HG03565 (cell line): ENCODE results near the gene OR5H6.
"Not testable (repeated sequence)": the region's sequence is repeated elsewhere in the genome, so short reads cannot be mapped to it uniquely, and the experiment has no call there.

Experiments
- ATAC-seq: cut with Tn5 transposase; IDR thresholded peaks from one replicate; pipeline ENCODE4 v1.9.1; 2021; ENCODE audit warnings: mild to moderate bottlenecking, moderate library complexity; ENCODE audit not compliant: unreplicated experiment

Gene OR5H6

DNA sequence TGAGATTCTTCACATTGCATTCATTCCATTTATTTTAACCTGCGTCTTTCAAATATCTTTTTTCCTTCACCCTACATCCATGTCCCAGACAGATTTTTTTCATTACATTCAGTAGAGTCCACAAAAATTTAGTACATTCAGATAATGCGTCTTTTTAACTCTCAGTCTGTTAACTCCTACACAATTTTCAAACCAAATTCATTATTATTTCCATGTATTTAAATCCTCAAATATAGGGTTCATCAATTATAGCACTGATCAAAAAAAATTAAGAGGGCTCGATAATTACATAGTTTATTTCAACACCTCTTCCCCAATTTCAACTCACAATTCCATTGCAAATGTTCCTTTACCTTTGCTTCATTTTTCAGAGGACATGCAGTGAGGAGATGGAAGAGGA lies at the start of gene OR5H6:
Gene OR5H6, plus strand, starts transcription at position 301 of the 400 bp plus-strand sequence. Its CDS starts 89 bp downstream, at position 390.
- no peak for ATAC-seq

DNA sequence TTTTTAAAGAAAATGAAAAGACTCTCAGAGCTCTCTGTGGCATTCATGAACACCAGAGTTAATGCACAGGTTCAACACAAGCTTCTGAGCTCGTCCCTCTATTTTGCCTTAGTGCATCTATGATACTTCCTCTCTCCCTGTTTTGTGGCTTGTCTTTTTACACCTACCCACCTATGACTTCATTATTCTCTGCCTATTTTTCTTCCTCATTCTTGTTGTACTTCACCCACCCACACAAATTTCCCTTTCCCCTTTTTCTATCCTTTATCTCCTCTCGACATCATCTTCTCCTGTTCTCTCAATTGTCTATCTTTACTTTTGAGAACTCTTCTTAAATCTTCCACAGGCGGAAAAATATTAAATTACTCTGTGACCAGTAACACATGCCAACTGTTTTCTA lies 49.0 kb upstream of the OR5H6 start:
- ATAC-seq, result no peak

DNA sequence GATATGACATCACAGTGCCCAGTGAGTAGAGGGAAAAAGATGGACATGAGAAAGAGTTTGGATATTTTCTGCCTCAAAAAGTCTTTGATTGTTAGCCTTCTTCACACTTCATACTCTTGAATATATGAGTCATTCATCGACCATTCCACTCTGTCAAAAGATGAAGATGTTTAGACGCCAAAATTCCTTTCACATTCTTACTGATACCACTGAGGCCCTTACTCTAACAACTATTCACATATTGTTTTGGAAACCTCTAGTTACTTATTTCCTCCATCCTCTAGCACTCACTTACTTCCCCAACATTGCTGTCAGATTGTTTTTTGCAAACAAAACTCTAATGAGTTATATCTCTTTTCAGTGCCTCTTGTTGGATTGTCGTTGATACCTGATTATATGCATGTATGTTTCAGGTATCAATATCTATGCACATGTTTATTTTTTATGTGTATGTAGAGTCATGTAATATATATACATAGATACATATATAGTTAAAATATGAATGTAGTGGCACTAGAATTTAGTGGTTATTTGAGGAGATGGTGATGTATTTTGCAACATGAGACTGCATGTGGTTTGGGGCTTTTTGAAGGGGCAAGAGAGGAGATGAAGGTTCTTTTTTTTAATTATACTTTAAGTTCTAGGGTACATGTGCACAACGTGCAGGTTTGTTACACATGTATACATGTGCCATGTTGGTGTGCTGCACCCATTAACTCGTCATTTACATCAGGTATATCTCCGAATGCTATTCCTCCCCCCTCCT lies 40.0 kb upstream of the OR5H6 start:
- no peak for ATAC-seq

DNA sequence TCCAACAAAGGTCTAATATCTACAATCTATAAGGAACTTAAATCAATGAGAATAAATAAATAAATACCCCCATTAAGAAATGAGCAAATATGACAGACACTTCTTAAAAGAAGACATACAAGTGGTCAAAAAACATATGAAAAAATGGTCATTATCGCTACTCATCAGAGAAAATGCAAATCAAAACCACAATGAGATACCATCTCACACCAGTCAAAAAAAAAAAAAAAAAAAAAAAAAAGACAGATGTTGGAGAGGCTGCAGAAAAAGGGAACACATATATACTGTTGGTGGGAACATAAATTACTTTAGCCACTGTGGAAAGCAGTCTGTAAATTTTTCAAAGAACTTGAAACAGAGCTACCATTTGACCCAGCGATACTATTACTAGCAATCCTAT lies 31.6 kb upstream of the OR5H6 start:
- no peak for ATAC-seq

DNA sequence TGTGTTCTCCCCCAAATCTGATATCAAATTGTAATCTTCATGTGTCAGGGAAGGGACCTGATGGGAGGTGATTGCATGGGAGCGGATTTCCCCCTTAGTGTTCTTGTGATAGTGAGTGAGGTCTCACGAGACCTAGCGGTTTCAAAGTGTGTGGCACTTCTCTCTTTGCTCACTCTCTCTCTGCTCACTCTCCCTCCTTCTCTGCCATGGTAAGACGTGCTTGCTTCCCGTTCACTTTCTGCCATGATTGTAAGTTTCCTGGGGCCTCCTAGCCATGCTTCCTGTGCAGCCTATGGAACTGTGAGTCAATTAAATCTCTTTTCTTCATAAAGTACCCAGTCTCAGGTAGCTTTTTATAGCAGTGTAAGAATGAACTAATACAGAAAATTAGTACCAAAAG lies 30.6 kb upstream of the OR5H6 start:
- ATAC-seq, result no peak

- no peak for ATAC-seq
Observed at GRCh38 chr3:98240131-98240530, 23.9 kb upstream of the OR5H6 start.

DNA sequence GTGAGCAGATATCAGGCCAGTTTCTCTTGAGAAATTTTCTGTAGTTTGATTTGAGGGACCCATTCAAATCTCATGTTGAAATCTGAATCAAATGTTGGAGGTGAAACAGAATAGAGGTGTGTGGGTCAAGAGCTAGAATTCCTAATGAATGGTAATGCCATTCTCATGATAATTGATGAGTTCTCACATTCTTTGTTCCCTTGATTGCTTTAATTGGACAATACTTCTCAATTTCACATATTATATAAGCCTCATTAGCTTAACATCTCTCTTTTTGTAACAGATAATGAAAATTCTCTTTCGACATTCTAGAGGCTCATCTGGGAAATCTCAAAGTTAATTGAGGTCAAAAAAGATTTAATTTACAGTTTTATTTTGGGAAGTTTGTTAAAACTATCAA lies 21.9 kb upstream of the OR5H6 start:
- no peak for ATAC-seq

DNA sequence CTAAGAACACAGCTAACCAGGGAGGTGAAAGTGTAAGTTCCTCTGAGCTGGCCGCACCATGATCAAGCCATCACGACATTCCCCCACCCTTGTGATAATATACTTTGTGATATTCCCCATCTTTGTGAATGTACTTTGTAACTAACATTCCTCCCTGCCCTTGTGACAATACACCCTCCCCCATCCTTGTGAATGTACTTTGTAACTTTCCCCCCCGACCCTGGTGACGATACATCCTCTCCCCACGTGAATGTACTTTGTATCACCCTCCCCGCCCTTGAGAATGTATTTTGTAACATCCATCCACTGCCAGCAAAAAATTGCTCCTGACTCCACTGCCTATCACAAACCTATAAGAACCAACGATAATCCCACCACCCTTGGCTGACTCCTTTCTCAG lies 20.2 kb upstream of the OR5H6 start:
- ATAC-seq, result no peak

- ATAC-seq, result no peak
Observed at GRCh38 chr3:98246142-98246541, 17.9 kb upstream of the OR5H6 start.

DNA sequence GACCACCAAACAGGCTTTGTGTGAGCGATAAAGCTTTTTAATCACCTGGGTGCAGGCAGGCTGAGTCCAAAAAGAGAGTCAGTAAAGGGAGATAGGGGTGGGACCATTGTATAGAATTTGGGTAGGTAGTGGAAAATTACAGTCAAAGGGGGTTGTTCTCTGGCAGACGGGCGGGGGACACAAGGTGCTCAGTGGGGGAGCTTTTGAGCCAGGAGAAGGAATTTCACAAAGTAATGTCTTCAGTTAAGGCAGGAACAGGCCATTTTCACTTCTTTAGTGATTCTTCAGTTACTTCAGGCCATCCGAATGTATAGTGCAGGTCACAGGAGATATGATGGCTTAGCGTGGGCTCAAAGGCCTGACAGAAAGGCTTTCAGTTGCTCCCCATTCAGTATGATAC lies 8.0 kb upstream of the OR5H6 start:
- not testable (repeated sequence) for ATAC-seq

- no peak for ATAC-seq
Observed at GRCh38 chr3:98259707-98260106, 4.3 kb upstream of the OR5H6 start.

- ATAC-seq, result no peak
Observed at GRCh38 chr3:98262046-98262445, 2.0 kb upstream of the OR5H6 start.

- no peak for ATAC-seq
Observed at GRCh38 chr3:98269846-98270245, 5.8 kb downstream of the OR5H6 start.

- no peak for ATAC-seq
Observed at GRCh38 chr3:98272126-98272525, 8.1 kb downstream of the OR5H6 start.

- no peak for ATAC-seq
Observed at GRCh38 chr3:98274914-98275313, 10.9 kb downstream of the OR5H6 start.

DNA sequence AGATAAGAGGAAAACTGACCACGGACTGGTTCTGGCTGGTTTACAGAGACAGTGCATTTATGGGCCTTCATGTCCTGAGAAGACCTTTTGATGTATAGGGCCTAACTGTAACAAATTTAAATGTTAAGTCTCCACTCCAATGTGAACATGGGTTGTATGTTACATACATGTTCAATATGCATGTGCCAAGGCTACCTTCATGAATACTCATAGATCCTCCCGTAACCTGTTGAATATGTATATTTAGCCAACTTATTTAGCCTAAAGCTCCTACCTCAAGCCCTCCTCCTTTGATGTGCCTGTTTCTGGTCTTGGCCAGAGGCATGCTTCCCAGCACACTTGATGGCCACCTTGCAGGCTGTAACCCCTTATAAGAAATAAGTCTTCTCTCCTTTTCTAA lies 18.2 kb downstream of the OR5H6 start, which contains the start of gene OR5H2:
Gene OR5H2, plus strand, starts transcription at position 301 of the 400 bp plus-strand sequence. CDS start 398 bp downstream, outside the sequence.
- ATAC-seq, result no peak

DNA sequence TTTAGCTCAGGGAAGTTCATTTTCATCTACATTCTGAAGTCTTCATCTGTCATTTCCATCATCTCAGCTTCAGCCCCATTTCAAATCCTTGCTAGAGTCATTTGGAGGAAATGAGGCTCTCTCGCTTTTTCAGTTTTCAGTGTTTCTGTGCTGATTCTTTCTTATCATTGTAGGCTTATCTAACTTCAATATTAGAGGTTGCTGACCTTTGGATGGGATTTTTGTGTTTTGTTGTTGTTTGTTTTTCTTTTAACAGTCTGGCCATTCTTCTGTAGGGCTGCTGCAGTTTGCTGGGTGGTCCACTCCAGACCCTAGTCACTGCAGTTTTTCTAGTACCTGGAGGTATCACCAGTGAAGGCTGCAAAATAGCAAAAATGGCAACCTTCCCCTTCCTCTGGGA lies 26.9 kb downstream of the OR5H6 start:
- ATAC-seq, result no peak

GRCh38 chr3:98291332-98291957 lies 27.4 kb downstream of the OR5H6 start:
- ATAC-seq, result no peak
